ENCODE results near the gene EHF.

DNA sequence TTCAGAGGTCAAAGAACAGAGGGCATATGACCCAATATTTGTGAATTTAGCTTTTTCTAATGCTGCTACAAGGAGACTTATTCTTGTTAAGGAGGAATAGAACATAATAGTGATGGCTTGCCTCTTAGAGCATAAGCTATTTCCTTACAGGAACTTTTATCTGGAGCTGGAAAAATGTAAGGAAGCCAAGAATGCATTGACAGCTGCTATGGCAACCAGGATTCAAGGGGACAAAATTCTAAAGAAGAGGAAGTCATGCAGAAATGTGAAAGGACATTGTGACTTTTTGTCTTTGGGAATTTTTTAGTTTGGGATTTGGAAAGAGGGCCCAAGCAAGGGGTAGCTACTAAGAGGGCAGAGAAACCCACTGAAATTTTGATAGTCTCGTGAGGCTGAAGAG, 51.1 kb downstream of the EHF start:
- no peak for TF ChIP-seq POLR2A (IDR thresholded peaks at IDR 0.05)
- TF ChIP-seq, protein P1, sequence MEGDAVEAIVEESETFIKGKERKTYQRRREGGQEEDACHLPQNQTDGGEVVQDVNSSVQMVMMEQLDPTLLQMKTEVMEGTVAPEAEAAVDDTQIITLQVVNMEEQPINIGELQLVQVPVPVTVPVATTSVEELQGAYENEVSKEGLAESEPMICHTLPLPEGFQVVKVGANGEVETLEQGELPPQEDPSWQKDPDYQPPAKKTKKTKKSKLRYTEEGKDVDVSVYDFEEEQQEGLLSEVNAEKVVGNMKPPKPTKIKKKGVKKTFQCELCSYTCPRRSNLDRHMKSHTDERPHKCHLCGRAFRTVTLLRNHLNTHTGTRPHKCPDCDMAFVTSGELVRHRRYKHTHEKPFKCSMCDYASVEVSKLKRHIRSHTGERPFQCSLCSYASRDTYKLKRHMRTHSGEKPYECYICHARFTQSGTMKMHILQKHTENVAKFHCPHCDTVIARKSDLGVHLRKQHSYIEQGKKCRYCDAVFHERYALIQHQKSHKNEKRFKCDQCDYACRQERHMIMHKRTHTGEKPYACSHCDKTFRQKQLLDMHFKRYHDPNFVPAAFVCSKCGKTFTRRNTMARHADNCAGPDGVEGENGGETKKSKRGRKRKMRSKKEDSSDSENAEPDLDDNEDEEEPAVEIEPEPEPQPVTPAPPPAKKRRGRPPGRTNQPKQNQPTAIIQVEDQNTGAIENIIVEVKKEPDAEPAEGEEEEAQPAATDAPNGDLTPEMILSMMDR (IDR thresholded peaks at IDR 0.05), result no peak

Data from vagina (tissue), 2 donors.